ENCODE measurements around the gene FAM200B.

The FAM200B gene

DNA sequence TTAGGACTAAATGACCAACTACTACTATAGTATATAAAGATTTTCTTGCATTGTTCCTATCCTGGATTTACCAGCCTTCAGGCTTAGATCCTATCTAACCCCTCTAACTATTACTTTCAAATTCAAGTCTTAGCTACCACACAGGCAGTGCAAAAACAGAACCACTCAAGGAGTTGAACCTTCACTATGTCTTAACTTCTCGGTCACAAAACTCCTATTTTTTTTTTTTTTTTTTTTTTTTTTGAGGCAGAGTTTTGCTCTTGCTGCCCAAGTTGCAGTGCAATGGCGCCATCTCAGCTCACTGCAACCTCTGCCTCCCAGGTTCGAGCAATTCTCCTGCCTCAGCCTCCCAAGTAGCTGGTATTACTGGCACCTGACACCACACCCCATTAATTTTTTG lies 6.3 kb upstream of the FAM200B start:
- no peak overlapping the region for H3K4me3 ChIP-seq (ENCODE audit: low read depth, low read length)
- TF ChIP-seq, protein P1, sequence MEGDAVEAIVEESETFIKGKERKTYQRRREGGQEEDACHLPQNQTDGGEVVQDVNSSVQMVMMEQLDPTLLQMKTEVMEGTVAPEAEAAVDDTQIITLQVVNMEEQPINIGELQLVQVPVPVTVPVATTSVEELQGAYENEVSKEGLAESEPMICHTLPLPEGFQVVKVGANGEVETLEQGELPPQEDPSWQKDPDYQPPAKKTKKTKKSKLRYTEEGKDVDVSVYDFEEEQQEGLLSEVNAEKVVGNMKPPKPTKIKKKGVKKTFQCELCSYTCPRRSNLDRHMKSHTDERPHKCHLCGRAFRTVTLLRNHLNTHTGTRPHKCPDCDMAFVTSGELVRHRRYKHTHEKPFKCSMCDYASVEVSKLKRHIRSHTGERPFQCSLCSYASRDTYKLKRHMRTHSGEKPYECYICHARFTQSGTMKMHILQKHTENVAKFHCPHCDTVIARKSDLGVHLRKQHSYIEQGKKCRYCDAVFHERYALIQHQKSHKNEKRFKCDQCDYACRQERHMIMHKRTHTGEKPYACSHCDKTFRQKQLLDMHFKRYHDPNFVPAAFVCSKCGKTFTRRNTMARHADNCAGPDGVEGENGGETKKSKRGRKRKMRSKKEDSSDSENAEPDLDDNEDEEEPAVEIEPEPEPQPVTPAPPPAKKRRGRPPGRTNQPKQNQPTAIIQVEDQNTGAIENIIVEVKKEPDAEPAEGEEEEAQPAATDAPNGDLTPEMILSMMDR (IDR thresholded peaks at IDR 0.05; ENCODE audit: low read depth, low read length, missing control alignments): peak; percentile 14
- no peak for DNase-seq (ENCODE audit: low read depth)

DNA sequence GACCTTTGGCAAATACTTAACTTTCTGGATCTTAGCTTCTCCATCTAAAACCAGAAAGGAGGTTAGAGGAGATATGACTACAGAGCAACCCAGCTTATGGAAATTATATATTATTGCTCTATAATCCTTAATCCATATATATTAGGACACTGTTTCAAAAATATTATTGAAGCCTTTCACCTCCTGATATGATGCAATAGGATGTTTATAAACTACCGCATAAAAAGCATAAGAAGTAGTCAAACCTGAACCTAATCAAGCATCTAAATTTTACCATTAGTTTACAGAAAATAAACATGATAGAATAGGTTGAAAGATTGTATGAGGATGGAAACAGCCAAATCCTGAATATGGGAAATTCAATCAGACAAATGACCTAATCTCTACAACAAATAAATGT lies 5.6 kb upstream of the FAM200B start:
- no peak overlapping the region for H3K4me3 ChIP-seq (ENCODE audit: low read depth, low read length)
- no peak for DNase-seq (ENCODE audit: low read depth)
- TF ChIP-seq, protein P1 (IDR thresholded peaks at IDR 0.05; ENCODE audit: low read depth, low read length, missing control alignments): no peak

DNA sequence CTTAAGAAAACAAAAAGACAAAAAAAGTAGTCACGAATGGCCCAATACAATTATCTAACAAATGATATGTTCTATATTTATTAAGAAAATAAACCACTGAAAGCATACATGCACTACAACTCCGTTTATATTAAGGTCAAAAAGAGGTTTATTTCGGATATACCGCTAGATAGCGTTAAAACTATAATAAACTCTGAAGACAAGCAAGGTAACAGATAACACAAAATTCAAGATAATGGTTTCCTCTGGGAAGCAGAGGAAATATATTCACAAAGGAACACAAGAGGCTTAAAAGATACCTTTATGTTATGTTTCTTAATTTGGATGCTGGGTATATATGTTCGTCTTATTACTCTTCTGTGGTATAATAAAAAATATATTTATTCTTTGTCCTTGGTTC lies 4.7 kb upstream of the FAM200B start:
- TF ChIP-seq, protein P1 (IDR thresholded peaks at IDR 0.05; ENCODE audit: low read depth, low read length, missing control alignments): no peak
- DNase-seq (ENCODE audit: low read depth): no peak
- H3K4me3 ChIP-seq (ENCODE audit: low read depth, low read length): no peak overlapping the region

DNA sequence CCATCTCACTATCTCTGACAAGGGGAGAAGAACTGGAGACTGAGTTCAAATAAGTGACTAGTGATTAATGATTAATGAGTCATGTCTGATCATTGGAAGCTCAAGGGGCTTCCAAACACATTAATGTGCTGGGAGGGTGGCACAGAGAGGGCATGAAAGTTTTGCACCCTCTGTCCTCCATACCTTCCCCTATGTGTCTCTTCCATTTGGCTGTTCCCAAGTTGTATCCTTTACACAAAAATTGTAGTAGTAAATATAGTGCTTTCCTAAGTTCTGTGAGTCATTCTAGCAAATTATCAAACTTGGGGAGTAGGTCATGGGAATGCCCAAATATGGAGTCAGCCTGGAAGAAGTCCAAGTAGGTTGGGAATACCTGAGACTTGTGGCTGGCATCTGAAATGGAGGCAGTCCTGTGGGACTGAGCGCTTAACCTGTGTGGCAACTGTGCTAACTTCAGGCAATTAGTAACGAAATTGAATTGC lies 4.1 kb upstream of the FAM200B start:
- no peak overlapping the region for H3K4me3 ChIP-seq (ENCODE audit: low read depth, low read length)
- no peak for DNase-seq (ENCODE audit: low read depth)
- TF ChIP-seq, protein P1 (IDR thresholded peaks at IDR 0.05; ENCODE audit: low read depth, low read length, missing control alignments): no peak

DNA sequence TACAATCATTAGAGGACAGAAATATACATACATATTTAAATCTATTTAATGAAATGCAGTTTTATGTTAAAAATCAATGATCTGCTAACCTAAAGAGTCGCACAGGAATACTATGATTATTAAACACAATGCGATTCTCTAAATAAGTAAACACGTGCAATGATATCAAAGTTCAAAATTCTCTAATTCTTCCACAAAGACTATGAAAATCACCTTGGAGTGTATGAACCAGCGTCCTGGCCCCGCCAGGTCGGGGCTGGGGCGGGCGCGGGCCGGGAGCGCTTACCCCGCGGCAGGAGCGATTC lies 608 bp upstream of the FAM200B start:
- no peak for DNase-seq (ENCODE audit: low read depth)
- H3K4me3 ChIP-seq (ENCODE audit: low read depth, low read length): peak overlapping the region; percentile 61
- TF ChIP-seq, protein P1 (IDR thresholded peaks at IDR 0.05; ENCODE audit: low read depth, low read length, missing control alignments): no peak

DNA sequence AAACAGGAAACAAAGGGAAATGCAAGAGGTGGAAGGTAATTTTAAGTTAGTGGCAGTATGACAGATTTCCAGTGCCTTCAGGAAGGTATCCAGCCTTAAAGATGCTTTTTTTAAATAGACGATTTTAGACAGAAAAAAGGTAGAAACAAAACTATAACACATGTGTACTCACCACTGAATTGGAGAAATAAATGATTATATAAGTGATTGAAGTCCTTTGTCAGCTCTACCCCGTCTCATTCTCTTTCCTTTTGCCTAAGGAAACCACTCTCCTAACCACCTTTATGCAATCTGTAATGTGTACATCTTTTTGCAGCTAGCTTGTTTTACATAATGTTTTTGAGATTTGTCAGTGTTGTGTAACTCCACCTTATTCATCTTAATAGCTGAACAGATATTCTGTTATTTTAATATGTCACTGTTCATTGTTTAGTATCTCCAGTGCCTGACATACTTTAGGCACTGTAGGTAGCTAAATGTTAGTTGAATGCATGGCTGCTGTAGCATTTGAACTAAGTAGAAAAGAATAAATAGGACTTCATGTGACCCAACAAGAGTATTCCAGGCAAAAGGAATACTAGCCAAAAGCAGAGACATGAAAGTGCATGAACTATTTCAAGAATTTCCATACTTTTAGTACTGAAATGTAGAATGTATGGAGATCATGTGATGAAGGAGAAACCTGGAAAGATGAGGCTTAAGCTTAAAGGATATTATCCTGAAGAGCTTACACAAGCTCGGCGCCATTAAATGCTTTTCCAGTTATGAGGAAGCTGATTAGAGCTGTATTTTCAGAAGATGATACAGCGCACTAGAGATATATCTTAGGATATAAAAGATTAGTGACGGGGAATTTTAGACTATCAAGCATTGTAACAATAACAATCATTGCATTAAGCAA lies 865 bp downstream of the FAM200B start:
- TF ChIP-seq, protein P1 (IDR thresholded peaks at IDR 0.05; ENCODE audit: low read depth, low read length, missing control alignments): no peak
- DNase-seq (ENCODE audit: low read depth): no peak
- peak overlapping the region; percentile 61 for H3K4me3 ChIP-seq (ENCODE audit: low read depth, low read length)

DNA sequence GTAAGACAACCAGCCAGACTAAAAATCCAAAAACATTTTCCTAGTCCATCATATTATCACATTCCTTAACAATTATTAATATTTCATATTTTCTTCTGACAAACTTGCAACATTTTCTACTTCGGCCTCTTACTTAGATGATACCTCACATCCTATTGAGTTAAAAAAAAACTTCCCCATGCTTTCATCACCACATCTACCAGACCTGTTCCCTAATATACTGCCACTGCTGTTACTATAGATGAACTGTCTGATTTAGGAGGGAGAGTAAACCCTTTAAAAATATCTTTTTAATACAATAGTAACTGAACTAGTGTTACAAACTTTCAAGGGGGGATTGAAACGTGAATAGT lies 1.5 kb downstream of the FAM200B start:
- TF ChIP-seq, protein P1 (IDR thresholded peaks at IDR 0.05; ENCODE audit: low read depth, low read length, missing control alignments): no peak
- H3K4me3 ChIP-seq (ENCODE audit: low read depth, low read length): no peak overlapping the region; the same call in 1 of the 2 replicates
- no peak for DNase-seq (ENCODE audit: low read depth)

All from GM12864 (cell line).